RWPE1 (cell line): Measurements from ENCODE around the gene NUCKS1.
A peak's percentile ranks its signal among the peaks of the same experiment; 100 is the strongest.

Experiments used
- CTCF ChIA-PET: fragments of 350-600 bp; sonication (Branson Sonifier 250); formaldehyde crosslinking; extraction: SDS; loops from one replicate; lab custom pipeline; 2021; lab: Yijun Ruan, JAX
- POLR2A ChIA-PET: fragments of 400-600 bp; formaldehyde crosslinking; extraction: SDS; loops from one replicate; lab custom pipeline; 2020; ENCODE audit warnings: antibody characterized with exemption; ENCODE audit not compliant: low non-redundant PET; lab: Yijun Ruan, JAX
- DNase-seq: peaks from one replicate; pipeline ENCODE4 v3.0.0; 2012; ENCODE audit warnings: low spot score
- H3K27ac ChIP-seq: fragments of 450-650 bp; 2 replicates; pipeline ENCODE4 v1.5.1; 2017
- CTCF ChIP-seq: fragments of 450-650 bp; conservative IDR thresholded peaks from 2 replicates; pipeline ENCODE4 v1.5.1; 2017; ENCODE audit warnings: low read depth, mild to moderate bottlenecking

Gene NUCKS1

GRCh38 chr1:205782627-205783432 is 32.8 kb upstream of the NUCKS1 start:
- DNase-seq, result no peak
- ChIA-PET POLR2A (no interaction called here), CTCF (interaction anchor here (0.6 to 1.5 kb wide), 6 partner anchors 9 to 1420 kb away, joined by 3 to 7 read pairs (median 3); no protein-coding TSS in a partner anchor)
- no peak for TF ChIP-seq CTCF
- no peak overlapping the region for H3K27ac ChIP-seq

DNA sequence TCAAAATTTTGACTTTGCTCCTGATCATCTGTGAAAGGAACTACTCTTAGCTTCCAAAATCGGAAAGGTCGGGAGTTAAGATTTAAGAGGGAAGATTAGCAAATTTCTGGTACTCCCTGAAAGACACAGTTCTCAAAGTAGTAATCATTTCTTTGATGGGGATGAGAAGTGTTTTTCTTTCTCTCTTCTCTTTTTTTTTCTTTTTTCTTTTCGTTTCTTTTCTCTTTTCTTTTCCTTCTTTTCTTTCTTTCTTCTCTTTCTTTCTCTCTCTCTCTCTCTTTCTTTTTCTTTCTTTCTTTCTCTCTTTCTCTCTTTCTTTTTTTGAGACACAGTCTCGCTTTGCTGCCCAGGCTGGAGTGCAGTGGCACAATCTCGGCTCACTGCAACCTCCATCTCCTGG is 30.4 kb upstream of the NUCKS1 start:
- no peak overlapping the region for H3K27ac ChIP-seq
- no peak for DNase-seq
- POLR2A ChIA-PET, result no interaction called here
- CTCF ChIA-PET, result interaction anchor here (0.6 kb wide), 1 partner anchor 150 kb away, joined by 3 read pairs; no protein-coding TSS in a partner anchor
- no peak for TF ChIP-seq CTCF

- ChIA-PET CTCF (interaction anchor here (0.6 to 2.3 kb wide), 3 partner anchors 14 to 1139 kb away, joined by 3 to 9 read pairs (median 4); no protein-coding TSS in a partner anchor), POLR2A (no interaction called here)
- no peak for DNase-seq
- H3K27ac ChIP-seq, result no peak overlapping the region
- no peak for TF ChIP-seq CTCF
Measured at GRCh38 chr1:205777994-205778393, 28.0 kb upstream of the NUCKS1 start.

GRCh38 chr1:205775717-205776056 is 25.7 kb upstream of the NUCKS1 start:
- DNase-seq, result peak; percentile 68
- TF ChIP-seq CTCF, result no peak
- H3K27ac ChIP-seq, result peak overlapping the region; percentile 77
- POLR2A ChIA-PET, result no interaction called here
- CTCF ChIA-PET, result interaction anchor here (0.7 to 1.3 kb wide), 3 partner anchors 15 to 767 kb away, joined by 3 to 5 read pairs (median 4); no protein-coding TSS in a partner anchor

- ChIA-PET CTCF (interaction anchor here (1.3 kb wide), 1 partner anchor 183 kb away, joined by 4 read pairs; no protein-coding TSS in a partner anchor), POLR2A (interaction anchor here (0.7 kb wide), 1 partner anchor 410 kb away, joined by 3 read pairs; no protein-coding TSS in a partner anchor)
- peak within 1 kb of the TSS; percentile 77 for H3K27ac ChIP-seq
- no peak for TF ChIP-seq CTCF
- peak; percentile 86 for DNase-seq
Measured at GRCh38 chr1:205775015-205775716, 25.2 kb upstream of the NUCKS1 start, which contains the start of gene RAB29. Gene RAB29, minus strand, starts transcription at chr1:205775482. Its CDS starts 526 bp downstream, at chr1:205774956.
